Fibroblast of skin of scalp (primary cell): ENCODE data around the gene HSPA12A.
A peak's percentile ranks its signal among the peaks of the same experiment; 100 is the strongest.

ENCODE experiments used
- DNase-seq: peaks from one replicate; pipeline ENCODE4 v3.0.0-alpha.2; 2013

Gene HSPA12A

DNA sequence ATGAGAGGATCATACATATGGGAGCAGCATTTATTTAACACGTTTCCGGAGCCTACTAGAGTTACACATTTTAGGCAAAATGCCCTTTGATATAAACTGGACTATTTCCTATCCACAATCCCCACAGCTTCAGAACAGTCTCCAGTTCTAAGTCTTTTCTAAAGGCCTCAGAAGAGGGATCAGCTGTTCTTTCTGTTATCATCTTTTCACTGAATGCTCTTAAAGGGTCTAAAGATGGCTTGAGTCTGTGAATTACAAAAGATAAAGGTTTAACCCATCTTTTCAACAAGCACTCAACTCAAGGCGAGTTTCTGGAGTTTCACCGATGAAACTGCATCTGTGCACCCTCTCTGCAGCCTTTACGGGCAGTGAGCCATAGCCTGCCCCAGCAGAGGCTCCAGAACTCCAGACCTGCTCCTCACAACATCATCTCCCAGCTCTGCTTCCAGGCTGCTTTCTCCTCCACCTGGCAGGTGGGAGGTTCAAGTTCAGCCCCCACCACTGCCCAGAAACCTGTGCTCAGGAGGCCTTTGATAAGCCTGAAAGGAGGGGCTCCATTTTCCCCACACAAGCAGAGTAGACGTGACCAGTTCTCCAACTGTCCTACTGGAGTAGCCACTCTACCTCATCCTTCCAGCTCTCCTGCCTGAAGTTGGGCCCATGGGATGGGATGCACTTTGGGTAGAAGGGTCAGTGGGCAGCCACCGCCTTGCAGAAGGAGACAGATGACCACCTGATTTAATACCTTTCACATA lies 53.4 kb downstream of the HSPA12A start:
- no peak for DNase-seq

DNA sequence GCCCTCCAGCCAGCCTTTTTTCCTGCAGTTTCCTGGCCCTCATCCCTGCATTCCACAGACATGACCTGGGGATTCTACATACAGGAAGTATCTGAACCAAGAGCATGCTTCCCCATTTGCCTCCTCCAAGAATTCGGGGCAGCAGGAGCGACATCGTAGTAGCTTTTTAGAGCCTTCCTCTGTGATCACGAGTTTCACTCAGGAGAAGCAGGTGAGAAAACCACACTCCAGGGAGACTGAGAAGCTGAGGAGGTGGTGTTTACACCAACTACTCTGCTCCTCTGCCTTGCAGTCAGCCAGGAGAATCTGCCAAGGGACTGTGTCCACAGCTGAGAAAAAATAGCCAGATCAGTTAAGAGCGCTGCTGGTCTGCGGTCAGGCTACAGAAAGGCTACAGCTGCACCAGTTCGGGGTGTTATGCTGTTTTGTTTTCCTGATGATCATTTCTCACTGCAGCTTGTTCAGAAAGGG lies 54.1 kb downstream of the HSPA12A start:
- peak; percentile 53 for DNase-seq

- no peak for DNase-seq
Observed at GRCh38 chr10:116687633-116688032, 54.7 kb downstream of the HSPA12A start.

DNA sequence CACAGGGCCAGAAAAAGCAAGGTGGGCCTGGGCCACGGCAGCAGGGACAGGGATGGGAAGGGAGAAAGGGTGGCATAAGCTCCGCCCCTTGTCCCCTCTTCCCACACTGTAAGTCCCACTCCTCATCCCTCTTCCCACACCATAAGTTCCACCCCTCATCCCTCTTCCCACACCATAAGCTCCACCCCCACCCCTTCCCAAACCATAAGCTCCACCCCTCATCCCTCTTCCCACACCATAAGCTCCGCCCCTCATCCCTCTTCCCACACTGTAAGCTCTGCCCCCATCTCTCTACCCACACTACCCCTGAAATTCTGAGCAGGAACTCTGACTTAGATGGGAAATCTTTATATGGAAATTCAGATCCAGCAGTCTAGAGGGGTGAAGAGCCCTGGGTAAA lies 55.7 kb downstream of the HSPA12A start:
- DNase-seq: no peak

- DNase-seq: no peak
Observed at GRCh38 chr10:116685807-116686206, 56.6 kb downstream of the HSPA12A start.

- no peak for DNase-seq
Observed at GRCh38 chr10:116684781-116685180, 57.6 kb downstream of the HSPA12A start.

DNA sequence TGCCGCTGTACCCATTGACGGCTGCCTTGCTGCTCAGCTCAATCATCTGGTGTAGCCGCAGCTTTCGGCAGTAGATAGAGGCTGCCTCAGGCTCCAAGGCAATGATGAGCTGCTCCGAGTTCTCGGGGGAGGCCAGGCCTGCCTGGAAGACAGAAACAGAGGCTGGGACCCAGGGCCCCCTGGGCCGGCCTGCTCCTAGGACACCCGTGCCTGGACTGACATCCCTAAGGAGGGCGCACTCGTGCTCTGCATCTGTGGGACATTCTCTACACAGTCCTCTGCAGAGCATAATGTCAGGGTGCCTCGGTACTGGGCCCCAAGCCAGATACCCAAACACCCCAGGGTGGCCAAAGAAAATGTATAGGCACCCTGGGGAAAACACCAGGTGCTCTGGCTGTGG lies 58.5 kb downstream of the HSPA12A start:
- DNase-seq: no peak

GRCh38 chr10:116683166-116683565 lies 59.2 kb downstream of the HSPA12A start:
- no peak for DNase-seq

DNA sequence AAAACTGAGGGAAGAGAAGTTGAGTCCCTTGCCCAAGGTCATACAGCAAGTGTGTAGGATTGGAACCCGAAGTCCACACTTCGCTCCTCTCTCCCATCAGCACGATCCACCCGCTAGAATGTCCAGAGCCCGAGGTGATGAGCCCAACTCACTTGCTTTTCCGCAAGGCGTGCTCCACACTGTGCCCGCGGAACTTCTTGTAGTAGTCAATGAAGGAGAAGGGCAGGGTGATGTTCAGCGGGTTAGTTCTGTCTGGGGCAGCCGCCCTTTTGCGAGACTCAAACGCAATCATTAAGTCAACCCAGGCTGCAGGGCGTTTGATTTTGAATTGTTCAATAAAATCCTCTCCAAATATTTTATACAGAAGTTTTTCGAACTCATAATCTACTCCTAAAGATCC lies 63.0 kb downstream of the HSPA12A start:
- DNase-seq: no peak

DNA sequence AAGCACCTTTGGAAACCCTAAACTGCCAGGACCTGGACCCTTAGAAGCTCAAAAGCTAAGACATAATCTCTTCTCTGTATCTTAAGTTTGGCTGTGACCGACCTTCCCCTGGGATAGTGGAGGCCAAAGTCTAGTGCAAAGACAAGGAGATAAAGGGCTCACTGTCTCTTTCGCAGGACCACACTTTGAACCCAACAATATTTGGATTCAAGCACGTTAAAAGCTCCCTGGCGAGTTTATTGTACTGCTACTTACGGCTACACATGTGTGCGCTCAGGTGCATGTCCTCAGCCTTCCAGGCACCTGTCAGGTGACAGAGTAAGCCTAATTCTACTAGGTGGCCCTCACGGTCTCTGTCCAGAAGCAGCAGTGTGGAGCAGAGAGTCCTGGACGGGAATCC lies 65.7 kb downstream of the HSPA12A start:
- no peak for DNase-seq

DNA sequence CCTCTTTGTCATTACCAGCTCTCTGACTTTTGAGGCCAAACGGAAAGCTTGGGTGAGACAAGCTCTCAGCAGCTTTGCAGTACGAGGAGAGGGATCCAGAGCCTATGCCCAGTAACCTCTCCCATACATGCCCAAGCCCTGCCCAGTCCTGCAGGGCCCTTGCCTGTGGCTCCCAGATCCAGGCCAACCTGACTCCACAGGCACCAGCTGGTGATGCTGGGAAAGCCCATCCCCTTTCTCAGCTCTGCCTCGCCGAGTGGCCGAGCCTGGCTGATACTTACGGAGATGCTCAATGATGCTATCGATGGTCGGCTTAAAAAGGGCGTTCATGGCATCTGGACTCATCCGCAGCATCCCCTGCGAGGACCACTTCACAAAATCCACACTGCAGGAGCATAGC lies 66.2 kb downstream of the HSPA12A start:
- DNase-seq: no peak

- DNase-seq: no peak
Observed at GRCh38 chr10:116674901-116675423, 67.4 kb downstream of the HSPA12A start.

DNA sequence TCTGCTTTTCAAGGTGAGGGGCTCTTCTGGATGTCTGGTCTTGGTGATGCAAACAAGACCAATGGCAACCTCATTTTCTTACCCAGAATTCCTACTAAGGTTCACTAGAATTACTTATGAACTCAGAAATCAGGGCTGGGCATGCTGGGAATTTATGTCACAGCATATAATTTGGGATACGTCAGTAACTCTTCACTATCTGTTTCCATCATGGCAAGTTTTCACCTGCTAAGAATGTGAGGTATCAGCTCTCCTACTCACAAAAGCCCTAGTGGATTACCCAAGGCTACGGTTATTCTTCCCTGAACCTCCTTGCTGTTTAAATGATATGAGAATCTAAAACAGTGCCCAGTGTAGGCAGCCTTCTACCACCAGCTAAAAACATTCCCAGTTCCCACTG lies 68.5 kb downstream of the HSPA12A start:
- DNase-seq: no peak

- DNase-seq: no peak
Observed at GRCh38 chr10:116672891-116673290, 69.5 kb downstream of the HSPA12A start.

DNA sequence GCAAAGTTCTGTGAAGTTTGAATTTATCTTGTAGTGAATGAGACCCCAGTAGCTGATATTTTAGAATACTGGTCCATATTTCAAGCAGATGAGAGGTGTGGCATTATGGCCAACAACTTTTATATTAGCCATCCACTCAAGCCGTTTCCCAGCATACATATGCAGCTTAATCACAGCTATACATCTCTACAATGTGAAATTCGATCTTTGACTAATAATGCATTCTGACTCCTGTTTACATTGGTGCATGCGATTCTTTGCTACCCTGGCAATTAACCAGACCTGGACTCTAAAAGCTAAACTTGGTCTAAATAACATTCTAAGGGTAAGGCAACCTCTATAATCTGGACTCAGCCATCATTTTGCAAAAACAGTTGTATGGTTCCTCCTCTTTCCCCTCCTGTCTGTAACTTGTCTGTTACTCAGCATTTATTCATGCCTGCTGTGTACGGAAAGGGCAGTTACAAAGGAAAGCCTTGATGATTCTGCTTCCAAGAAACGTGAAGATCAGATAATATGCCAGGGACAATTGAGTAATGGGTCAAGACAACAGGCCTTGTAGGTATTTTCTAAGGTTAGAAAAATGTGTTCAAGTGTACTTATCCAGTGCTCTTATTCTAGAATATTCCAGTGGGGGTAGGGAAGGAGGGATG lies 71.0 kb downstream of the HSPA12A start:
- DNase-seq: no peak

DNA sequence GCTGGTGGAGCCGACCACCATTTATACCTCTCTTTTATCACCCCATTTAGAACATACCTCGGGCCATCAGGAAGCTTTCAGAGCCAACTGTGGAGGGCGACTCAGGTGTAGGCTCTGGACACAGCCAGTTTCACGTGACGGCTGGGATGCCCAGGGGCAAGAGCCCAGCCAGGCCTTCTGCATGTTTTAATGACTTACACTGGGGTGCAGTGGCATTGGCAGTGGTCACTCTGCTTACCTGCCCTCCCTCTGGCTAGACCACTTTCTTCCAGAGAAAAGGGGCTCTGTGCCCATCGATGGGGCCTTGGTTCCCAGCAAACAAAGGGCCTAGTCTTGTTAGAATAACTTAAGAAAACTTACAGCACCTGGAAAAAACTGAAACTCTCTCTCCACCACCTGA lies 71.7 kb downstream of the HSPA12A start:
- DNase-seq: no peak

GRCh38 chr10:116669832-116670644 lies 72.3 kb downstream of the HSPA12A start:
- no peak for DNase-seq

DNA sequence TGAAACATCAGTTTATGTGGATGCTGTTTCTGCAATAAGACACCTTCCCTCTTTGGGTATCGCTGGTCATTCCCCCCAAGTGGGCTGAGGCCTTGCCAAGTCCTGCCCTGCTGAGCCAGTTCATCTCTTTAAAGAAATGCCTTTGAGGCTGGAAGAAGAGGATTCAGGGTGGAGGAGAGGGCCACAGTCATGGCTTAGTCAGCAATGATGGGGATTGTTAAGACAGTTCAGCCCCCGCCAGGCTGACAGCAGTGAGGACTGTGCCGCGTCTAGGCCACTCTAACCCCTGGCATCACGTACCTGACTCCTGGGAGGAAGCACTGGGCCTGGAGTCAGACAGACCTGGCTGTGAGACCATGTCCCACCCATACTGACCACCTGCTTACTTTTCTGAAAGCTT lies 73.3 kb downstream of the HSPA12A start:
- DNase-seq: no peak

DNA sequence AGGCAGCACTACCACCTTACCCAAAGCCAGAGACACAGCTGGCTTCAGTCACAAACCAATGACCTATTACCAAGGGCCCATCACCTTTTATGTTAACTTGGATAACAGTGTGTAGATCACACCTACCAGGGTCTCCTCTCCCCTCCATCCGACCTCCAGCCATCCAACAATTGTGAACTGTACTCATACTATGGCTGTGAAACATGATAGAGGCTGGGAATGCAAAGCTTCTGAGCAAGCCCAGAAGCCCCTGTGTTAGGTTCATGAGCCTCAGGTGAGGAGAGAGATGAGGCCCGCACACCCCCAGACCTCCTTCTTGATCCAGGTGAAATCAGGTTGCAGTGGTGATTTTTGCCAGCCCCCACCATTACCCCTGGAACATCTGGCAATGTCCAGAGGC lies 73.9 kb downstream of the HSPA12A start:
- DNase-seq: no peak

DNA sequence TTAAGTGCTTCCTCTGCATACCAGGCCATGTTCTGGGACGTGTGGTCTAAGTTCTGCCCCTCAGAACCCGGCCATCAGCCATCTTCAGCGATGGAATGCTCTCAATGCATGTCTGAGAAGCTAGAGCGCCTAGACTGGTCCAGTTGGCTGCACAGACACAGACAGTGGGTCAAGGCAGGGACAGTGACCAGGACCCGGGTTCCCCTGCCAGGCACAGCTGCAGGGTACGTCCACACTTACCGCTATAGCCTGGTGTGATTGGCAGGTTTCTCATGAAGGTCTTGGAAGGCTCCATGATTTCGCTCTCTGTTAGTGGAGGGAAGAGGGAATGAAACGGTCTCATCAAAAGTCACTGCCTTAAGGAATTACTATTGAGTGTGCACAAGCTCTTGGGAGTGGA lies 74.3 kb downstream of the HSPA12A start:
- DNase-seq: no peak

- DNase-seq: no peak
Observed at GRCh38 chr10:116667484-116667883, 74.9 kb downstream of the HSPA12A start.

DNA sequence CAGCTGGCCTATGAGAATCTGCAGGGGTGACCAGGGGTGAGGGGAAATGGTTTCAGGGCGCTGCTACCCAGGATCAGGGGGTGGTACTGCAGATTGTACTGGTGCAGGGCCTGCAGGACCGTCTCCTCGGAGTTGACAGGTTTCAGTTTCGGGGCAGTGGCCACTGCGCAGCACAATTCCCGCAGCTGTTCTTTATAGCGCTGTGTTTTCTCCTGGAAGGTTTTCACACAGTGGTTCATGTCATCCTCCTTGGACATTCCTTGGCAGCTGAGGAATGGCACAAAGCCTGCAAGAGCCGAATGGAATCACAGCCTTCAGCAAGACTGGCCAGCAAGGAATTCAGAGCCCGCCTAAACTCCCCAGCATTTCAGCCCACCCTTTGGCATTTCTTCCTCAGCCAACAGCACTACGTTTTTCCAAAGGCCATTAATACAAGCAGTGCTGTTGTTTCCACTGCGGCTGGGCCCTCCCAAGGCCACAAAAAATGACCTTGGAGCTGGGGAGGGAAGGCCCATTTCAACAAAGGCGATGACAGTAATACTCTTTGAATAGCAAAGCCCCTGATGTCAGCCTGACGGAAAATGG lies 76.7 kb downstream of the HSPA12A start:
- no peak for DNase-seq

DNA sequence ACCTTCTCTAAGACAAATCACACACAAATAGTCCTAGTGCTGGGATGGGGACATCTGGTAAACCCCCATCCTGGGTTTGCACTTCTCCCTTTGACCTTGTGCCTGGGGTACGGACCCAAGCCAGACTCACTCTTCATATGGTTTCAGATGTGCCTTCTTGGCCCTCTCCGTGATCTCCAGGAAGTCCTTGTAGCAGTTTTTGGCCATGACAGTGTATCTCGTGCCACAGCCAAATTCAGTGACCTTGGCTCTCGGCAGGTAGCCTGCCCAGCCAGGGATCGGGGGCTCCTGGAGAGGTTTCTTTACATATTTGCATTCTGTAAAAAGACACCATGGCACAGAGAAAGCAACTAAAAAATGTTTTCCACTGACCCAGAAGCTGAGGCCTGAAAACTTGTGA lies 77.7 kb downstream of the HSPA12A start:
- DNase-seq: no peak
